CD8-positive, alpha-beta memory T cell (primary cell): Measurements from ENCODE around the gene CDKN2B-AS1. TPM values are rescaled to one million over a fixed set of nuclear protein-coding genes. Genes with fewer than 3 reads are reported as not detected.

Source experiments
- CTCF ChIA-PET: fragments of 350-600 bp; sonication (Branson Sonifier 250); formaldehyde crosslinking; loops from one replicate; lab custom pipeline; 2021; ENCODE audit warnings: antibody characterized with exemption; lab: Charles Lee
- POLR2A ChIA-PET: fragments of 350-600 bp; sonication (Branson Sonifier 250); formaldehyde crosslinking; loops from one replicate; lab custom pipeline; 2021; ENCODE audit warnings: antibody characterized with exemption; lab: Charles Lee
- DNase-seq, 5 donors: peaks; one replicate each; pipeline versions ENCODE4 v3.0.0 to v3.0.0-alpha.2; 2020 to 2022; ENCODE audit warnings: mixed read lengths in 1 of 5
- H3K27ac ChIP-seq: one replicate; pipeline ENCODE4 v1.7.0; 2013; ENCODE audit warnings: low read depth, mild to moderate bottlenecking, low read length, moderate library complexity
- H3K27me3 ChIP-seq: 2 replicates; pipeline ENCODE4 v1.7.0; 2013; ENCODE audit warnings: low read length, mild to moderate bottlenecking; ENCODE audit not compliant: insufficient read depth, poor library complexity, severe bottlenecking
- H3K36me3 ChIP-seq: 2 replicates; pipeline ENCODE4 v1.7.0; 2013; ENCODE audit warnings: mild to moderate bottlenecking, low read length, moderate library complexity; ENCODE audit not compliant: insufficient read depth
- H3K4me1 ChIP-seq: 2 replicates; pipeline ENCODE4 v1.7.0; 2013; ENCODE audit warnings: mild to moderate bottlenecking, low read length, moderate library complexity; ENCODE audit not compliant: insufficient read depth
- H3K4me3 ChIP-seq: 2 replicates; pipeline ENCODE4 v1.7.0; 2013; ENCODE audit warnings: mild to moderate bottlenecking, low read length
- H3K9me3 ChIP-seq: 2 replicates; pipeline ENCODE4 v1.7.0; 2013; ENCODE audit warnings: mild to moderate bottlenecking, low read length
- H3K27ac Mint-ChIP-seq, 8 donors: one replicate each; pipeline ENCODE4 v1.8.0; 2020 to 2021; ENCODE audit warnings: mixed read lengths in 8 of 8, mild to moderate bottlenecking in 6 of 8, inconsistent platforms in 3 of 8, moderate library complexity in 3 of 8
- H3K27me3 Mint-ChIP-seq, 2 donors: one replicate each; pipeline ENCODE4 v1.8.0; 2020 to 2021; ENCODE audit warnings: mixed read lengths in 2 of 2, mild to moderate bottlenecking in 1 of 2, moderate library complexity in 1 of 2
- H3K36me3 Mint-ChIP-seq, 3 donors: one replicate each; pipeline ENCODE4 v1.8.0; 2020 to 2021; ENCODE audit warnings: mixed read lengths in 3 of 3, inconsistent platforms in 1 of 3, mild to moderate bottlenecking in 1 of 3
- H3K4me1 Mint-ChIP-seq, 3 donors: one replicate each; pipeline ENCODE4 v1.8.0; 2020 to 2021; ENCODE audit warnings: mixed read lengths in 3 of 3, inconsistent platforms in 1 of 3, mild to moderate bottlenecking in 1 of 3
- H3K4me3 Mint-ChIP-seq, 7 donors: one replicate each; pipeline ENCODE4 v1.8.0; 2020 to 2021; ENCODE audit warnings: mixed read lengths in 7 of 7, mild to moderate bottlenecking in 6 of 7, moderate library complexity in 4 of 7, inconsistent platforms in 2 of 7
- H3K9me3 Mint-ChIP-seq, 5 donors: one replicate each; pipeline ENCODE4 v1.8.0; 2020 to 2022; ENCODE audit warnings: mixed read lengths in 5 of 5, mild to moderate bottlenecking in 3 of 5, moderate library complexity in 2 of 5, inconsistent platforms in 1 of 5
- polyA plus RNA-seq: library from polyadenylated mRNA; unstranded; fragments of 300-500 nt; fragmentation: Illumina TruSeq; gene quantifications from one replicate; pipeline ENCODE4 v1.2.3, GENCODE V29; 2021
- total RNA-seq, 2 experiments: library from RNA; stranded (reverse); gene quantifications; one replicate each; pipeline ENCODE4 v1.2.3, GENCODE V29; 2021

The CDKN2B-AS1 gene
- total and polyA plus RNA-seq, 3 experiments from 2014 or later, result 0.58 to 0.74 TPM; not detected in 1

DNA sequence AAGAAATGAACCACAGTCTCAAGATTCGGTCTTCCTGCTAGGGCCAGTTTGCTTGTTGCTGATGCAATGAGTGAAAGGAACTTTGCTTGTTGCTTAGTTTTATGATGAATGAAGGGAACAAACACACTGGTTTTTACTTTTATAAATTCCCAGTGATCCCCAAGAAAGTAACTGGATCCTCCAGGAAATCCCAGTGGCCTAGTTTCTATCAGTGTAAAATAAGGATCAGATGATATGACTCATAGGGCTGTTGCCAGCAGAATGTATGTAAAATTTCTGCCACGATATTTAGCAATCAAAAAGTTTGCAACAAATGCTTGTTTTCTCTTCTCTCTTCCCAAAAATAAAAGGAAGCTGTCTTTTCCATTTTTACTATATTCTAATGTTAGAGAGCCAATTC lies 174.7 kb downstream of the CDKN2B-AS1 start:
- peaks cover 0 to 3% (median 0%) of the 10 kb centered on the region in 5 donors for H3K9me3 Mint-ChIP-seq
- Histone ChIP-seq H3K27me3 (no peaks in the 10 kb centered on the region), H3K9me3 (no peaks in the 10 kb centered on the region), H3K36me3 (no peaks in the 10 kb centered on the region), H3K4me1 (no peaks in the 10 kb centered on the region), H3K4me3 (no peak overlapping the region), H3K27ac (no peak overlapping the region)
- no peaks in the 10 kb centered on the region for H3K36me3 Mint-ChIP-seq
- H3K27me3 Mint-ChIP-seq, result peaks cover 0 to 3% of the 10 kb centered on the region in 2 donors
- no peak overlapping the region for H3K27ac Mint-ChIP-seq
- H3K4me1 Mint-ChIP-seq, result no peaks in the 10 kb centered on the region
- DNase-seq, result no peak
- POLR2A ChIA-PET, result no interaction called here
- CTCF ChIA-PET, result no interaction called here
- H3K4me3 Mint-ChIP-seq, result no peak overlapping the region

DNA sequence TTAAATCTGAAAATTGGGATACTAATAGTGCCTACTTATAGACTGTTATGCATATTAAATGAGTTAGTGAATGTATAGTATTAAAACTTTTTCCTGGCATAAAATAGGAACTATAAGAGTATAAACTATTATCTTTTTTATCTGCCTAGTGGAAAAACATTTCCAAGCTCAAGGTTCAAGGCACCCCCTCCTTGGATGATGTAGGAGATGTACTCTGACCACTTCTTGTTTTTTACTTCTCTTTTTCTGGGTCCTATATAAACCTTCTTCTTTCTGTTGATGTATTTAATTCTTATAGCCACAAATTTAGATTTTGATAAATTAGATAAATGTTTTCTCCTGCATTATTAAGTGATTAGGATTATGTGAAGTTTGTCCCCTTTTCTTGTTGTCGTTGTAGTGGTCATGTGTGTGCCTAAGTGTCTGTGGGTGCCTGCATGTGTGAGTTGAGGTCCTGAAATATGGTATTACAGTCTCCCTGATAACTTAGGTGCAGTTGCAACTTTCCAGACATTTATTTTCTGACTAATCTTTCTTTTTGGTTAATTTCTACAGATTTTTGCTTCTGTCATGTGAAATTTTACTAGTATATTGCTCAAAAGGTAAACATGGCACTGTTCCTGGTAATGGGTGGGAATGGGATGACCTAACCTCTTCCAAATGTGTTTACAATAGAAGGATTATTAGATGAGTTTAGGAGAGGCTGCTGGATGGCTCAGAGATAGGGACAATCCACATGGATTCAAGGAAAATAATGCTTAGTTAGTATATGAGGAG lies 175.3 kb downstream of the CDKN2B-AS1 start:
- no peaks in the 10 kb centered on the region for H3K27me3 ChIP-seq
- Mint-ChIP-seq H3K36me3 (no peaks in the 10 kb centered on the region), H3K4me1 (no peaks in the 10 kb centered on the region), H3K4me3 (no peak overlapping the region), H3K27ac (no peak overlapping the region), H3K9me3 (peaks cover 0 to 1% (median 0%) of the 10 kb centered on the region in 5 donors), H3K27me3 (peaks cover 0 to 3% of the 10 kb centered on the region in 2 donors)
- no peak for DNase-seq
- no peaks in the 10 kb centered on the region for H3K9me3 ChIP-seq
- no peaks in the 10 kb centered on the region for H3K36me3 ChIP-seq
- POLR2A ChIA-PET, result no interaction called here
- no peak overlapping the region for H3K4me3 ChIP-seq
- CTCF ChIA-PET, result no interaction called here
- no peak overlapping the region for H3K27ac ChIP-seq
- no peaks in the 10 kb centered on the region for H3K4me1 ChIP-seq

Other genes starting within 250 kb of the CDKN2B-AS1 start
- gene MTAP, start 192.2 kb upstream of the CDKN2B-AS1 start, total RNA-seq, result 10 to 100 TPM; 77.4 to 81.6 TPM
- 19.3 TPM for gene MTAP, start 192.2 kb upstream of the CDKN2B-AS1 start, polyA plus RNA-seq
- 1 to 10 TPM; 3.9 to 4.1 TPM for gene CDKN2A, start 399 bp upstream of the CDKN2B-AS1 start, total RNA-seq
- gene CDKN2A, start 399 bp upstream of the CDKN2B-AS1 start, polyA plus RNA-seq, result 6.8 TPM
- gene CDKN2B, start 14.5 kb downstream of the CDKN2B-AS1 start, total RNA-seq, result under 1 TPM in 1 of 2 experiments, not detected in 1; 0.09 TPM
- 0.16 TPM for gene CDKN2B, start 14.5 kb downstream of the CDKN2B-AS1 start, polyA plus RNA-seq